ENCODE data around the gene MRPL44.

The MRPL44 gene

GRCh38 chr2:223957092-223957851 is at the start of gene MRPL44:
Gene MRPL44 (plus strand): TSS chr2:223957463. CDS start chr2:223957473, 10 bp downstream.
- H3K4me3 ChIP-seq (ENCODE audit: low read depth, low read length): peak within 1 kb of the TSS; percentile 95
- TF ChIP-seq CTCF (IDR thresholded peaks at IDR 0.05; ENCODE audit: control insufficient read depth, extremely low read depth, insufficient read depth): no peak
- peak; percentile 68 for DNase-seq (ENCODE audit: low read depth)

- no peak overlapping the region for H3K4me3 ChIP-seq (ENCODE audit: low read depth, low read length)
- no peak for TF ChIP-seq CTCF (IDR thresholded peaks at IDR 0.05; ENCODE audit: control insufficient read depth, extremely low read depth, insufficient read depth)
- no peak for DNase-seq (ENCODE audit: low read depth)
These were observed 48.8 kb upstream of the MRPL44 start for GRCh38 chr2:223908304-223908998.

- no peak for TF ChIP-seq CTCF (IDR thresholded peaks at IDR 0.05; ENCODE audit: control insufficient read depth, extremely low read depth, insufficient read depth)
- DNase-seq (ENCODE audit: low read depth): no peak
- H3K4me3 ChIP-seq (ENCODE audit: low read depth, low read length): no peak overlapping the region
These were observed 48.1 kb upstream of the MRPL44 start for GRCh38 chr2:223909001-223909741.

- no peak for DNase-seq (ENCODE audit: low read depth)
- H3K4me3 ChIP-seq (ENCODE audit: low read depth, low read length): no peak overlapping the region
- no peak for TF ChIP-seq CTCF (IDR thresholded peaks at IDR 0.05; ENCODE audit: control insufficient read depth, extremely low read depth, insufficient read depth)
These were observed 42.9 kb upstream of the MRPL44 start for GRCh38 chr2:223914324-223914723.

- DNase-seq (ENCODE audit: low read depth): no peak
- no peak for TF ChIP-seq CTCF (IDR thresholded peaks at IDR 0.05; ENCODE audit: control insufficient read depth, extremely low read depth, insufficient read depth)
- no peak overlapping the region for H3K4me3 ChIP-seq (ENCODE audit: low read depth, low read length)
These were observed 42.2 kb upstream of the MRPL44 start for GRCh38 chr2:223915071-223915470.

- no peak for TF ChIP-seq CTCF (IDR thresholded peaks at IDR 0.05; ENCODE audit: control insufficient read depth, extremely low read depth, insufficient read depth)
These were observed 40.9 kb upstream of the MRPL44 start for GRCh38 chr2:223916181-223916920.

More at GRCh38 chr2:223916181-223916920, 40.9 kb upstream of the MRPL44 start:
- DNase-seq (ENCODE audit: low read depth): no peak
- no peak overlapping the region for H3K4me3 ChIP-seq (ENCODE audit: low read depth, low read length)
